ENCODE results near the gene FUBP3.

- TF ChIP-seq, protein P1, sequence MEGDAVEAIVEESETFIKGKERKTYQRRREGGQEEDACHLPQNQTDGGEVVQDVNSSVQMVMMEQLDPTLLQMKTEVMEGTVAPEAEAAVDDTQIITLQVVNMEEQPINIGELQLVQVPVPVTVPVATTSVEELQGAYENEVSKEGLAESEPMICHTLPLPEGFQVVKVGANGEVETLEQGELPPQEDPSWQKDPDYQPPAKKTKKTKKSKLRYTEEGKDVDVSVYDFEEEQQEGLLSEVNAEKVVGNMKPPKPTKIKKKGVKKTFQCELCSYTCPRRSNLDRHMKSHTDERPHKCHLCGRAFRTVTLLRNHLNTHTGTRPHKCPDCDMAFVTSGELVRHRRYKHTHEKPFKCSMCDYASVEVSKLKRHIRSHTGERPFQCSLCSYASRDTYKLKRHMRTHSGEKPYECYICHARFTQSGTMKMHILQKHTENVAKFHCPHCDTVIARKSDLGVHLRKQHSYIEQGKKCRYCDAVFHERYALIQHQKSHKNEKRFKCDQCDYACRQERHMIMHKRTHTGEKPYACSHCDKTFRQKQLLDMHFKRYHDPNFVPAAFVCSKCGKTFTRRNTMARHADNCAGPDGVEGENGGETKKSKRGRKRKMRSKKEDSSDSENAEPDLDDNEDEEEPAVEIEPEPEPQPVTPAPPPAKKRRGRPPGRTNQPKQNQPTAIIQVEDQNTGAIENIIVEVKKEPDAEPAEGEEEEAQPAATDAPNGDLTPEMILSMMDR (IDR thresholded peaks at IDR 0.05) = no peak
- no peak for TF ChIP-seq EP300 (IDR thresholded peaks at IDR 0.05)
Observed at GRCh38 chr9:130575514-130575913, 3.9 kb upstream of the FUBP3 start.

Data from upper lobe of left lung (tissue), 4 donors.